ENCODE results near the gene SMIM1.
A peak's percentile ranks its signal among the peaks of the same experiment; 100 is the strongest.
"Not testable (repeated sequence)": the region's sequence is repeated elsewhere in the genome, so short reads cannot be mapped to it uniquely, and the experiment has no call there.

The SMIM1 gene, protein sequence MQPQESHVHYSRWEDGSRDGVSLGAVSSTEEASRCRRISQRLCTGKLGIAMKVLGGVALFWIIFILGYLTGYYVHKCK

DNA sequence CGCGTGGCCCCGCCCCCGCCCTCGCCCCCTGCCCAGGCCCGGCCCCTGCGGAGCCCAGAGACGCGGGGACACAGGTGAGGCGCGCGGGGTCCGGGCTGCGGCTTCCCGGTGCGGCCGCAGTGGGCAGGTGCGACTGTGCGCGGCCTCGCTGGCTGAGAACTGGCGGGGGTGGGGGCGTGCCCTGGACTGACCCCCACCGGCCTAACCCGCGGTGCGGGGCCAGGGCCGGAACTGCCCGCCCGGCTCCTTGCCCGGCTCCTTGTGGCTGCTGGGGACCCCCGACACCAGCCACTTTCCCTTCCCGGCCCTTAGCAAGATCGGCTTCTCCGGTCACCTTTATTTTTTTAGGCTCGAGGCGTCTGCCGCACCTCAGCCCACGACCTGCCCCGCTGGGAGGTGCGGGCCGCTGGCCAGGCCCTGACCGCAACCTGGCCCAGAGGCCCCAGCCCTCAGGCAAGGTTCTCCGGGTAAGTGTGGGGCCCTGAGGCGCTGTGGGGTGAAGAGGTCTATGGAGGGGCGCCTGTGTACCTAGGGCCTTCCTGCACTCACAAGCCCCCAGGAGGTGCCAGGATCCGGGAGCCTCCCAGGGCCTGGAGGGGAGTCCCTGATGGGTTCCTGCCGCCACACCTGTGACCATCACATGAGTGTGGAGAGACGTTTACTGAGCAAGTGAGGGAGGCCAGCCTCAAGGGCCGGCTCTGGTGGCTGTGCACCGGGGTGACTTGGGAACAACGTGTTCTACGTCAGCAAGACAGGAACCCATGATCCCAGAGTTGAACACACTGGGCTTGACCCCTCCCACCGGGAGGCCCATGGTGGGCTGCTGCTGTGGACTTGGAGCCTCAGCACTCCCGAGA is at the start of gene SMIM1:
Gene SMIM1 (plus strand): TSS at position 35 of the 857 bp plus-strand sequence. CDS start 2,625 bp downstream, outside the sequence.
- Histone ChIP-seq H3K36me3 (ENCODE audit: control insufficient read depth, insufficient read depth, low read length, severe bottlenecking) (no peaks in the 10 kb centered on the region), H3K27me3 (replicated peaks; ENCODE audit: control insufficient read depth, insufficient read depth, low read length) (peaks cover 36% of the 10 kb centered on the region), H3K4me3 (ENCODE audit: low read length) (peak within 1 kb of the TSS; percentile 65), H3K9me3 (ENCODE audit: control insufficient read depth, low read length) (no peaks in the 10 kb centered on the region), H3K9ac (ENCODE audit: low read length) (no peak within 1 kb of the TSS), H3K4me1 (ENCODE audit: control insufficient read depth, insufficient read depth, low read length) (peaks cover 11% of the 10 kb centered on the region)
- no peak for DNase-seq (ENCODE audit: low read depth)

DNA sequence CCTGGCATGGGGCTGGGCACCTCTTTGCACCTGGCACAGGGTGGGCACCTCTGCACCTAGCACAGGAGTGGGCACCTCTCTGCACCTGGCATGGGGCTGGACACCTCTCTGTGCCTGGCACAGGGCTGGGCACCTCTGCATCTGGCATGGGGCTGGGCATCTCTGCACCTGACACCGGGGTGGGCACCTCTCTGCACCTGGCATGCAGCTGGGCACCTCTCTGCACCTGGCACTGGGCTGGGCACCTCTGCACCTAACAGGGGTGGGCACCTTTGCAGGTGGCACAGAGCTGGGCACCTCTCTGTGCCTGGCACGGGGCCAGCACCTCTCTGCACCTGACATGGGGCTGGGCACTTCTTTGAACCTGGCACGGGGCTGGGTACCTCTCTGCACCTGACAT is 49.7 kb upstream of the SMIM1 start:
- Histone ChIP-seq H3K27me3 (replicated peaks; ENCODE audit: control insufficient read depth, insufficient read depth, low read length) (peaks cover 18% of the 10 kb centered on the region), H3K9me3 (ENCODE audit: control insufficient read depth, low read length) (no peaks in the 10 kb centered on the region), H3K36me3 (ENCODE audit: control insufficient read depth, insufficient read depth, low read length, severe bottlenecking) (no peaks in the 10 kb centered on the region), H3K9ac (ENCODE audit: low read length) (no peak overlapping the region), H3K4me3 (ENCODE audit: low read length) (no peak overlapping the region), H3K4me1 (ENCODE audit: control insufficient read depth, insufficient read depth, low read length) (no peaks in the 10 kb centered on the region)
- DNase-seq (ENCODE audit: low read depth), result no peak

DNA sequence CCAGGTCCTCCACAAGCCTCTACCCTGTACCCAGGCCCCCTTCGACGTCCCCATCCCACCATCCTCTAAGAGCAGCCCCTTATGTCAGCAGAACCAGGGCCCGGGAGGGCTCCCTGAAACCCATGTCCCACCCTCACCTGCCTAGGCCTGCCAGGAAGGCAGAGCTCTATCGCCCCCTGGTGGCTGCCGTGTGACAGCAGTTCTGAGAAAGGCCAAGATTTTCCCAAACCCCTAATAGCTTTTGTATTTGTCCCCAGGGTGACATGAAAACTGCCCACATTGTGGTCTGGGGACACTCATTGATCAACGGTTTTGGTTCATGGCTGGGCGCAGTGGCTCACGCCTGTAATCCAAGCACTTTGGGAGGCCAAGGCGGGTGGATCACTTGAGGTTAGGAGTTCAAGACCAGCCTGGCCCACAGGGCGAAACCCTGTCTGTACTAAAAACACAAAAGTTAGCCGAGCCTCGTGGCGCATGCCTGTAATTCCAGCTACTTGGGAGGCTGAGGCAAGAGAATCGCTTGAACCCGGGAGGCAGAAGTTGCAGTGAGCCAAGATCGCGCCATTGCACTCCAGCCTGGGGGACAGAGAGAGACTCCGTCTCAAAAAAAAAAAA is 48.0 kb upstream of the SMIM1 start:
- H3K4me1 ChIP-seq (ENCODE audit: control insufficient read depth, insufficient read depth, low read length); H3K4me3 ChIP-seq (ENCODE audit: low read length); H3K9me3 ChIP-seq (ENCODE audit: control insufficient read depth, low read length); H3K9ac ChIP-seq (ENCODE audit: low read length); H3K36me3 ChIP-seq (ENCODE audit: control insufficient read depth, insufficient read depth, low read length, severe bottlenecking): not testable (repeated sequence)
- peaks cover 15% of the 10 kb centered on the region for H3K27me3 ChIP-seq (replicated peaks; ENCODE audit: control insufficient read depth, insufficient read depth, low read length)
- peak; percentile 86 for DNase-seq (ENCODE audit: low read depth)

DNA sequence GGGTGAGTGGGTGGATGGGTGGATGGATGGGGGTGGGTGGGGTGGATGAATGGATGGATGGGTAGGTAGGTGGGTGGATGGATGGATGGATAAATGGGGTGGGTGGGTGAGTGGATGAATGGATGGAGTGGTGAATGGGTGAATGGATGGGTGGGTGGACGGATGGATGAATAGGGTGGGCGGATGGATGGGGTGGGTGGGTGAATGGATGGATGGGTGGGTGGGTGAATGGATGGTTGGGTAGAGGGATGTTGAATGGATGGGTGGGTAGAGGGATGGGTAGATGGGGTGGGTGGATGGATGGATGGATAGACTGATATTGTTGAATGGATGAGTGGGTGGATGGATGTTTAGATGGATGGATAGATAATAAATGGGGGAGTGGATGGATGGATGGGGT is 47.2 kb upstream of the SMIM1 start:
- H3K9me3 ChIP-seq (ENCODE audit: control insufficient read depth, low read length), result no peaks in the 10 kb centered on the region
- no peak overlapping the region for H3K9ac ChIP-seq (ENCODE audit: low read length)
- peaks cover 22% of the 10 kb centered on the region for H3K27me3 ChIP-seq (replicated peaks; ENCODE audit: control insufficient read depth, insufficient read depth, low read length)
- no peak overlapping the region for H3K4me3 ChIP-seq (ENCODE audit: low read length)
- no peaks in the 10 kb centered on the region for H3K4me1 ChIP-seq (ENCODE audit: control insufficient read depth, insufficient read depth, low read length)
- no peaks in the 10 kb centered on the region for H3K36me3 ChIP-seq (ENCODE audit: control insufficient read depth, insufficient read depth, low read length, severe bottlenecking)
- DNase-seq (ENCODE audit: low read depth), result no peak

DNA sequence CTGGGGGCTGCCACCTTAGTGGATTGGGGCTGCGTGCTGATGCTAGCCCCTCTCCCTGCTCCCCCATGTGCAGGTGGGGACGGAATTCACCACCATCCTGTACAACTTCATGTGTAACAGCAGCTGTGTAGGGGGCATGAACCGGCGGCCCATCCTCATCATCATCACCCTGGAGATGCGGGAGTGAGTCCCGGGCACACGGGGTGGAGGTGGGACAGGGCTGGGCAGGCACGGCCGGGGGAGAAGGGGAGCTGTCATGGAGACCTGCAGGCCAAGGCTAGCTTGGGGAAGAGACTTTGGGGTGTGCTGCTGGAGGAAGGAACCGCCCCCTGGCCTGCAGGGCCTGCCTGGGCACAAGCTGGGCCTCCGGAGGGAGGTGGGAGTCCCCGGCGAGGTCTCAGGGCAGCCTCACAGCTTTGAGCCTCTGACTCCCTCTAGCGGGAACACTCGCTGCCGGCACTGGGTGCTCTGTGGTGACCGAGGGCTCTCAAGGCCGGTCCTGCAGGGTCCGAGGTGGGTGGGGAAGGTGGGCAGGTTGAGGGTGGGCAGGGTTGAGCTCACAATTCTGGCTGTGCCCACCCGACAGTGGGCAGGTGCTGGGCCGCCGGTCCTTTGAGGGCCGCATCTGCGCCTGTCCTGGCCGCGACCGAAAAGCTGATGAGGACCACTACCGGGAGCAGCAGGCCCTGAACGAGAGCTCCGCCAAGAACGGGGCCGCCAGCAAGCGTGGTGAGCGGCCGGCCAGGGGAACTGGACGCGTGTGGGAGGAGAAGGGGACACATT is 45.3 kb upstream of the SMIM1 start:
- Histone ChIP-seq H3K4me3 (ENCODE audit: low read length) (no peak overlapping the region), H3K9me3 (ENCODE audit: control insufficient read depth, low read length) (no peaks in the 10 kb centered on the region), H3K27me3 (replicated peaks; ENCODE audit: control insufficient read depth, insufficient read depth, low read length) (peaks cover 37% of the 10 kb centered on the region), H3K36me3 (ENCODE audit: control insufficient read depth, insufficient read depth, low read length, severe bottlenecking) (no peaks in the 10 kb centered on the region), H3K4me1 (ENCODE audit: control insufficient read depth, insufficient read depth, low read length) (no peaks in the 10 kb centered on the region), H3K9ac (ENCODE audit: low read length) (no peak overlapping the region)
- peak; percentile 31 for DNase-seq (ENCODE audit: low read depth)

DNA sequence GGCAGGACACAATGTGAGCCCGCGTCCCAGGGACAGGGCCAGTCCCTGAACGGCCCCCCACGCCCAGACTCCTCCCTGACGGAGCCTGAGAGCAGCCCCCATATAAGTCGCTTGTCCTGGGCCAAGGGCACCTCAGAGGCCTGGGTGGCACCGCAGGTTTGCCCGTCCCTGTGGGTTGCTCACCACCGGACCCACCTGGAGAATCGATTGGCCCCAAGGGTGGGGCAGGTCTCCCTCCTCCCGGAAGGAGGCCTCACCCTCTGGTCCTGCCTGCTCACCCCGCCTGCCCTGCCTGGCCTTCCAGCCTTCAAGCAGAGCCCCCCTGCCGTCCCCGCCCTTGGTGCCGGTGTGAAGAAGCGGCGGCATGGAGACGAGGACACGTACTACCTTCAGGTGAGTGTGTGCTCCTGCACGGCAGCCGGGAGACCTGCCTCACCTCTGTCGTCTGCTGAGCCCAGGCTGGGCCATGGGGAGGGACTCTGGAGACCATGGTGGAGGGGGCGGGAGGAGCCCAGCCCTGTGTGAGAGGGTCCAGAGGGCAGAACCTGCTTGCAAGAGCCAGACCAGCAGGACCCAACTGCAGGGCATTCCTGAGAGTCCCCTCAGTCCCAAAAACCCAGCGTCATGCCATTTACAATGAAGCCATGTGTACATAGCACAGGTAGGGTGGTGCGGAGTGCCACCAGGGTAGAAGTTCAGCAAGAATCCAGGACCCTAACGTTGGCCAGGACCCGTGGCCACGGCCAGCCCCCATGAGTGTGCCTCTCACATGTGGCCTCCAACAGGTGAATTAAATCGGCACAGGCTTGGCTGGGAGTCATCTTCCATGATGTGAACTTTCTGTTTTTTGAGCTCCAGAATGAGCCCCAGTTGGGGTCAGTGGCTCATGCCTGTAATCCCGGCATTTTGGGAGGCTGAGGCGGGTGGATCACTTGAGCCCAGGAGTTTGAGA is 44.4 kb upstream of the SMIM1 start:
- no peaks in the 10 kb centered on the region for H3K9me3 ChIP-seq (ENCODE audit: control insufficient read depth, low read length)
- no peaks in the 10 kb centered on the region for H3K4me1 ChIP-seq (ENCODE audit: control insufficient read depth, insufficient read depth, low read length)
- no peak for DNase-seq (ENCODE audit: low read depth)
- H3K27me3 ChIP-seq (replicated peaks; ENCODE audit: control insufficient read depth, insufficient read depth, low read length), result peaks cover 40% of the 10 kb centered on the region
- no peak overlapping the region for H3K4me3 ChIP-seq (ENCODE audit: low read length)
- no peaks in the 10 kb centered on the region for H3K36me3 ChIP-seq (ENCODE audit: control insufficient read depth, insufficient read depth, low read length, severe bottlenecking)
- no peak overlapping the region for H3K9ac ChIP-seq (ENCODE audit: low read length)

DNA sequence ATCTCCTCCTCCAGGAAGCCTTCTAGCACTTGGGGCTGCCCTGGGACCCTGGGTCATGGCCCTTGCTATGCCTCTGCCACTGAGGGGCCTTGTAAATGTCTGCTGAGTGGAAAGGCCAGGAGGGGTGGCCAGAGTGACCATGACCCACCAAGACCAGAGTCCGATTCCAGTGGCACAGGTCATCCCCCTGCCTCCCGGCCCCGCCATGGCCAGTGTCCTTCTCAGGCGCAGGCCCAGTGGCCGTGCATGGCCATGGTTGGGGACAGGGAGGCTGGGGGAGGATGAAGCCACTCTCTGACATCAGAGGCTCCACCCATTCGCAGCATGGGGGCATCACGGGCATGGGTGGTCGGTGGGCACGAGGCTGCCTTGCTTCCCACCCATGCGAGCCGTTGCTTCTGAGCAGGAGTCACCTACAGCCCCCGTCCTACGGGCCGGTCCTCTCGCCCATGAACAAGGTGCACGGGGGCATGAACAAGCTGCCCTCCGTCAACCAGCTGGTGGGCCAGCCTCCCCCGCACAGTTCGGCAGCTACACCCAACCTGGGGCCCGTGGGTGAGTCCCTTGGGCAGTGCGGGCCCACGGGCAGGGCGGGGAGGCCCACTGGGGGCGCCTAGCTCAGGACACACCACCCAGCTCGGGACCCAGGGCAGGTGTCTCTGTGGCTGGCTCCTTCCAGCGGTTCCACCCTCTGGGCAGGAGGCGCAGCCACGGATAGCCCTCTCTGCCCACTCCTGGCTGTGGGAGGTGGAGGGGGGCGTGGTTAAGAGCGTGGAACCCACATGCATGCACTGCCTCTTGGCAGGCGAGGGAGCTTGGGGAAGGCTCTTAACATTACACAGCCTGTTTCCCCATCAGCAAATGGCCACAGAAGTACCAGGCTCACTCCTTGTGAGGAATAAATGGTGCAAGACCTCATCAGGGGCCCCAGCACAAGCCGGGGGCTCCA is 42.7 kb upstream of the SMIM1 start:
- peaks cover 40% of the 10 kb centered on the region for H3K27me3 ChIP-seq (replicated peaks; ENCODE audit: control insufficient read depth, insufficient read depth, low read length)
- no peaks in the 10 kb centered on the region for H3K4me1 ChIP-seq (ENCODE audit: control insufficient read depth, insufficient read depth, low read length)
- no peak for DNase-seq (ENCODE audit: low read depth)
- no peaks in the 10 kb centered on the region for H3K36me3 ChIP-seq (ENCODE audit: control insufficient read depth, insufficient read depth, low read length, severe bottlenecking)
- H3K9ac ChIP-seq (ENCODE audit: low read length), result no peak overlapping the region
- H3K9me3 ChIP-seq (ENCODE audit: control insufficient read depth, low read length), result no peaks in the 10 kb centered on the region
- no peak overlapping the region for H3K4me3 ChIP-seq (ENCODE audit: low read length)

DNA sequence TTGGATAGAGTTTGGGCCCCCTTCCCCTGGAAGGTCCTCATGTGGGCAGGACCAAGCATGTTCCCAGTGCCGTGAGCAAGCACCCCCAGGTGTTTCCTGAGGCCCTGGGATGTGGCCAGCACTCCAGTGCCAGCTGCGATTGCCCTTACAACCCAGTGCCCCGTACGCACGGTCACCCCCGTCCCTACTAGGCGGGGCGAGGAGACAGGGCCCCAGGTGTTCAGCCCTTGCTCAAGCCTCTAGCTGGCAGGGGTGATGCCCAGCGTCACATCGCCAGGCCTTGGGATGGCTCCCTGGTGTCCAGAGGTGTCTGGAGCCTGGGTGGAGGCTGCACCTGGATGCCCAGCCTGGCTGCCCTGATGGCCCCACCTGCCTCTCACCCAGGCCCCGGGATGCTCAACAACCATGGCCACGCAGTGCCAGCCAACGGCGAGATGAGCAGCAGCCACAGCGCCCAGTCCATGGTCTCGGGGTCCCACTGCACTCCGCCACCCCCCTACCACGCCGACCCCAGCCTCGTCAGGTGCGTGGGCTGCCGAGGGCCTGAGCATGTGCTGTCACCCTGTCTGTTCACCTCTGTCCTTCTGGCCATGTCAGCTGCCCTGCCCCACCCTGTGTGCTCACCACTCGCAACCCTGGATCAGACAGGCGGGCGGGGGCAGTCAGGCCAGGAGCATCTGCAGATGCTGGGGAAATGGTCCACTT is 41.9 kb upstream of the SMIM1 start:
- H3K27me3 ChIP-seq (replicated peaks; ENCODE audit: control insufficient read depth, insufficient read depth, low read length), result peaks cover 40% of the 10 kb centered on the region
- H3K4me3 ChIP-seq (ENCODE audit: low read length), result no peak overlapping the region
- H3K9me3 ChIP-seq (ENCODE audit: control insufficient read depth, low read length), result no peaks in the 10 kb centered on the region
- no peaks in the 10 kb centered on the region for H3K36me3 ChIP-seq (ENCODE audit: control insufficient read depth, insufficient read depth, low read length, severe bottlenecking)
- no peak overlapping the region for H3K9ac ChIP-seq (ENCODE audit: low read length)
- DNase-seq (ENCODE audit: low read depth), result no peak
- H3K4me1 ChIP-seq (ENCODE audit: control insufficient read depth, insufficient read depth, low read length), result no peaks in the 10 kb centered on the region

DNA sequence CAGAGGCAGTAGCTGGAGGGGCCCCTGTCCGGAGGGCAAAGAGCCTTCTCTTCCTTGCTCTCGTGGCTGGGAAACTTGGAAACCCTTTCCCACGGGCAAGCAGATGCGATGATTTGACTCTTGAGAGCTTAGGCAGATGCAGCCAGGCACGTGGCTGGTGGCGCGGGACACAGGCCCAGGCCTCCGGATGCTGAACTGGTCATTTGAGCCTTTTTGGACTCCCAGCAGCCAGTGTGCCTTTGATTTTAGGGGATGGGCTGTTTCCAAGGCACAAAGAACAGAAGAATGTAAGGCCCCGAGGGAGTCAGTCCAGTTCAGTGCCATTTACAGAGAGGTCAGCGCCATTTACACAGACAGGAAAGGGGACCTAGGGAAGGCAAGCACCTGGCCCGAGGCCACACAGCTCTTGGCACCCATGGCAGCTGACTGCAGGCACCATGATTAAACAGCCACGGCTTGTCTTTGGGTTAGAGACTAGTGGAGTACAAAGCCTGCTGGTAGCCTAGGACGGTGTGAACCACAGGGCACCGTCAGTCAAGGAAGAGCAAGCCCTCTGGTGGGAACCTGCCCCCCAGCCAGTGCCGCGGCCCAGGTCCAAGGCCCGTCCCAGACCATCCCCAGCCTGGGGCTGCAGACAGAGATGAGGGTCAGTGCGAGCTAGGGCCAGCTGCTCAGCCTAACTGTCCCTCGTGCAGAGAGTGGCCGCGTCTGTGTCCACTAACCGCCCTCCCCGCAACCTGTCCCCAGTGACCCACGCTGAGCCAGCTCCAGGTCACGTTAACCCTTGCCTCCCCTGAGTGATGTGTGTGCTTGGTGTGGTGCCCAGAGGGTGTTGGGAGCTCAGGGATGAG is 40.7 kb upstream of the SMIM1 start:
- H3K9ac ChIP-seq (ENCODE audit: low read length), result no peak overlapping the region
- H3K4me3 ChIP-seq (ENCODE audit: low read length), result no peak overlapping the region
- DNase-seq (ENCODE audit: low read depth), result no peak
- H3K9me3 ChIP-seq (ENCODE audit: control insufficient read depth, low read length), result no peaks in the 10 kb centered on the region
- H3K36me3 ChIP-seq (ENCODE audit: control insufficient read depth, insufficient read depth, low read length, severe bottlenecking), result peaks cover 8% of the 10 kb centered on the region
- no peaks in the 10 kb centered on the region for H3K4me1 ChIP-seq (ENCODE audit: control insufficient read depth, insufficient read depth, low read length)
- peaks cover 40% of the 10 kb centered on the region for H3K27me3 ChIP-seq (replicated peaks; ENCODE audit: control insufficient read depth, insufficient read depth, low read length)
